Measurements from ENCODE around the gene HSPA5.
A peak's percentile ranks its signal among the peaks of the same experiment; 100 is the strongest.
"Not testable (repeated sequence)": the region's sequence is repeated elsewhere in the genome, so short reads cannot be mapped to it uniquely, and the experiment has no call there.

HSPA5 gene

GRCh38 chr9:125241000-125241862, at the start of gene HSPA5:
Gene HSPA5, minus strand, starts transcription at chr9:125241343. Its CDS starts 217 bp downstream, at chr9:125241126.
- TF ChIP-seq YY1 (IDR thresholded peaks at IDR 0.05; ENCODE audit: insufficient read depth, insufficient read length) (no peak), ZNF274 (IDR thresholded peaks at IDR 0.05; ENCODE audit: low read depth, low read length) (no peak), SUZ12 (IDR thresholded peaks at IDR 0.05; ENCODE audit: extremely low read depth, insufficient read depth, insufficient read length) (no peak)
- H3K36me3 ChIP-seq (ENCODE audit: insufficient read depth, insufficient read length, low read length) = peaks cover 46% of the 10 kb centered on the region
- no peaks in the 10 kb centered on the region for H3K4me1 ChIP-seq (ENCODE audit: insufficient read depth, insufficient read length)

GRCh38 chr9:125286935-125287433, 45.8 kb upstream of the HSPA5 start:
- peaks cover 10% of the 10 kb centered on the region for H3K36me3 ChIP-seq (ENCODE audit: insufficient read depth, insufficient read length, low read length)
- not testable (repeated sequence) for H3K9me3 ChIP-seq (ENCODE audit: insufficient read depth, low read length); H3K4me1 ChIP-seq (ENCODE audit: insufficient read depth, insufficient read length); H3K4me3 ChIP-seq (ENCODE audit: insufficient read length, low read depth); H3K27me3 ChIP-seq (ENCODE audit: insufficient read depth, insufficient read length); DNase-seq (ENCODE audit: low read depth, low spot score); H3K9ac ChIP-seq (ENCODE audit: insufficient read length, low read depth)

More at GRCh38 chr9:125241000-125241862, at the start of gene HSPA5:
- H3K4me3 ChIP-seq (ENCODE audit: insufficient read length, low read depth) = peak within 1 kb of the TSS; percentile 100
- H3K27me3 ChIP-seq (ENCODE audit: insufficient read depth, insufficient read length) = no peaks in the 10 kb centered on the region
- peak; percentile 99 for DNase-seq (ENCODE audit: low read depth, low spot score)
- peak within 1 kb of the TSS; percentile 98 for H3K9ac ChIP-seq (ENCODE audit: insufficient read length, low read depth)
- no peaks in the 10 kb centered on the region for H3K9me3 ChIP-seq (ENCODE audit: insufficient read depth, low read length)

DNA sequence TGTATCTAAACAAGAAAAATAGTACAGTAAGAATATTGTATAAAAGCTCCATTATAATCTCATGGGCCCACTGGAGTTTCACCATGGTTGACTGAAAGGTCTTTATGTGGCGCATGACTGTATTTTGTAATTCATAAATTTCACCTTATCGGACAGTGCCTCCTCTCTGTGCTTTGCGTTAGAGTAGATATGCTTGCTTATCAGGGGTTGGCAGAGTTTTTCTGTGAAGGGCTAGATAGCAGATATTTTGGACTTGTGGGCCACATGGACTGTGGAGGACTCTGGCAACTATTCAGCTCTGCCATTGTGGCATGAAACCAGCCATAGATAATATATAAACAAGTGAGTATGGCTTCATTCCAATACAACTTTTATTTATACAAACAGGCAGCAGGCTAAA, 43.7 kb upstream of the HSPA5 start:
- no peak overlapping the region for H3K9ac ChIP-seq (ENCODE audit: insufficient read length, low read depth)
- H3K4me3 ChIP-seq (ENCODE audit: insufficient read length, low read depth) = no peak overlapping the region
- DNase-seq (ENCODE audit: low read depth, low spot score) = no peak
- H3K27me3 ChIP-seq (ENCODE audit: insufficient read depth, insufficient read length) = no peaks in the 10 kb centered on the region
- TF ChIP-seq ZNF274 (IDR thresholded peaks at IDR 0.05; ENCODE audit: low read depth, low read length) (no peak), YY1 (IDR thresholded peaks at IDR 0.05; ENCODE audit: insufficient read depth, insufficient read length) (no peak), SUZ12 (IDR thresholded peaks at IDR 0.05; ENCODE audit: extremely low read depth, insufficient read depth, insufficient read length) (no peak)
- no peaks in the 10 kb centered on the region for H3K4me1 ChIP-seq (ENCODE audit: insufficient read depth, insufficient read length)
- no peaks in the 10 kb centered on the region for H3K9me3 ChIP-seq (ENCODE audit: insufficient read depth, low read length)
- H3K36me3 ChIP-seq (ENCODE audit: insufficient read depth, insufficient read length, low read length) = peaks cover 7% of the 10 kb centered on the region

DNA sequence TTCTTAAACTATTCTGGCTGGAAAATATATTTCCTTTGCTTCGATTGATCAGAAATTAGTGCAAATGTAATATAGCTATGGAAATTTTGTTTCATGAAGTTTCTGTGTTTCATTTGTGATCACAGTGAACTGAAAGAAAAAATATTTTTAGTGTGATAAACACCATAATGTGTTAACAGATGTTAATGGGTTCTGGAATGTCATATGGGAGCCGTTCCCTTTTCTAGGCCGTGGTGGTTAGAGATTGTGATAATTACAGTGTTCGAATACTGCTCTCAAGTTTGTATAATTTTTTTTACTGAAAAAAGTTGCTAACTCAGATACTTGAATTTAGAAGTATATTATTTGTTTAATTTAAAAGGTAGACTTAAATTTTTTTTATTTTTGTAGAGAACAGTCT, 39.8 kb upstream of the HSPA5 start:
- Histone ChIP-seq H3K4me3 (ENCODE audit: insufficient read length, low read depth) (no peak overlapping the region), H3K27me3 (ENCODE audit: insufficient read depth, insufficient read length) (no peaks in the 10 kb centered on the region), H3K9ac (ENCODE audit: insufficient read length, low read depth) (no peak overlapping the region), H3K9me3 (ENCODE audit: insufficient read depth, low read length) (no peaks in the 10 kb centered on the region), H3K4me1 (ENCODE audit: insufficient read depth, insufficient read length) (no peaks in the 10 kb centered on the region), H3K36me3 (ENCODE audit: insufficient read depth, insufficient read length, low read length) (peaks cover 4% of the 10 kb centered on the region)
- DNase-seq (ENCODE audit: low read depth, low spot score) = no peak
- TF ChIP-seq ZNF274 (IDR thresholded peaks at IDR 0.05; ENCODE audit: low read depth, low read length) (no peak), SUZ12 (IDR thresholded peaks at IDR 0.05; ENCODE audit: extremely low read depth, insufficient read depth, insufficient read length) (no peak), YY1 (IDR thresholded peaks at IDR 0.05; ENCODE audit: insufficient read depth, insufficient read length) (no peak)

- Histone ChIP-seq H3K9me3 (ENCODE audit: insufficient read depth, low read length) (no peaks in the 10 kb centered on the region), H3K4me3 (ENCODE audit: insufficient read length, low read depth) (no peak overlapping the region), H3K36me3 (ENCODE audit: insufficient read depth, insufficient read length, low read length) (peaks cover 5% of the 10 kb centered on the region), H3K4me1 (ENCODE audit: insufficient read depth, insufficient read length) (no peaks in the 10 kb centered on the region), H3K27me3 (ENCODE audit: insufficient read depth, insufficient read length) (no peaks in the 10 kb centered on the region), H3K9ac (ENCODE audit: insufficient read length, low read depth) (no peak overlapping the region)
- TF ChIP-seq ZNF274 (IDR thresholded peaks at IDR 0.05; ENCODE audit: low read depth, low read length) (no peak), YY1 (IDR thresholded peaks at IDR 0.05; ENCODE audit: insufficient read depth, insufficient read length) (no peak), SUZ12 (IDR thresholded peaks at IDR 0.05; ENCODE audit: extremely low read depth, insufficient read depth, insufficient read length) (no peak)
- DNase-seq (ENCODE audit: low read depth, low spot score) = no peak
Observed at GRCh38 chr9:125277411-125277810, 36.3 kb upstream of the HSPA5 start.

GRCh38 chr9:125276771-125277170, 35.6 kb upstream of the HSPA5 start:
- Histone ChIP-seq H3K4me3 (ENCODE audit: insufficient read length, low read depth) (no peak overlapping the region), H3K9ac (ENCODE audit: insufficient read length, low read depth) (no peak overlapping the region), H3K9me3 (ENCODE audit: insufficient read depth, low read length) (no peaks in the 10 kb centered on the region)

GRCh38 chr9:125272697-125273096, 31.6 kb upstream of the HSPA5 start:
- no peak for DNase-seq (ENCODE audit: low read depth, low spot score)
- no peak overlapping the region for H3K4me3 ChIP-seq (ENCODE audit: insufficient read length, low read depth)
- H3K9ac ChIP-seq (ENCODE audit: insufficient read length, low read depth) = no peak overlapping the region
- no peak for TF ChIP-seq YY1 (IDR thresholded peaks at IDR 0.05; ENCODE audit: insufficient read depth, insufficient read length)
- TF ChIP-seq ZNF274 (IDR thresholded peaks at IDR 0.05; ENCODE audit: low read depth, low read length) = no peak
- TF ChIP-seq SUZ12 (IDR thresholded peaks at IDR 0.05; ENCODE audit: extremely low read depth, insufficient read depth, insufficient read length) = no peak
- peaks cover 15% of the 10 kb centered on the region for H3K36me3 ChIP-seq (ENCODE audit: insufficient read depth, insufficient read length, low read length)
- no peaks in the 10 kb centered on the region for H3K4me1 ChIP-seq (ENCODE audit: insufficient read depth, insufficient read length)
- H3K9me3 ChIP-seq (ENCODE audit: insufficient read depth, low read length) = no peaks in the 10 kb centered on the region
- H3K27me3 ChIP-seq (ENCODE audit: insufficient read depth, insufficient read length) = no peaks in the 10 kb centered on the region

More at GRCh38 chr9:125276771-125277170, 35.6 kb upstream of the HSPA5 start:
- Histone ChIP-seq H3K4me1 (ENCODE audit: insufficient read depth, insufficient read length) (no peaks in the 10 kb centered on the region), H3K27me3 (ENCODE audit: insufficient read depth, insufficient read length) (no peaks in the 10 kb centered on the region), H3K36me3 (ENCODE audit: insufficient read depth, insufficient read length, low read length) (peaks cover 5% of the 10 kb centered on the region)
- TF ChIP-seq YY1 (IDR thresholded peaks at IDR 0.05; ENCODE audit: insufficient read depth, insufficient read length) (no peak), ZNF274 (IDR thresholded peaks at IDR 0.05; ENCODE audit: low read depth, low read length) (no peak)
- no peak for DNase-seq (ENCODE audit: low read depth, low spot score)

Data from NT2/D1 (cell line).